ENCODE results near the gene NOCT.
"Not testable (repeated sequence)": the region's sequence is repeated elsewhere in the genome, so short reads cannot be mapped to it uniquely, and the experiment has no call there.

Gene NOCT

DNA sequence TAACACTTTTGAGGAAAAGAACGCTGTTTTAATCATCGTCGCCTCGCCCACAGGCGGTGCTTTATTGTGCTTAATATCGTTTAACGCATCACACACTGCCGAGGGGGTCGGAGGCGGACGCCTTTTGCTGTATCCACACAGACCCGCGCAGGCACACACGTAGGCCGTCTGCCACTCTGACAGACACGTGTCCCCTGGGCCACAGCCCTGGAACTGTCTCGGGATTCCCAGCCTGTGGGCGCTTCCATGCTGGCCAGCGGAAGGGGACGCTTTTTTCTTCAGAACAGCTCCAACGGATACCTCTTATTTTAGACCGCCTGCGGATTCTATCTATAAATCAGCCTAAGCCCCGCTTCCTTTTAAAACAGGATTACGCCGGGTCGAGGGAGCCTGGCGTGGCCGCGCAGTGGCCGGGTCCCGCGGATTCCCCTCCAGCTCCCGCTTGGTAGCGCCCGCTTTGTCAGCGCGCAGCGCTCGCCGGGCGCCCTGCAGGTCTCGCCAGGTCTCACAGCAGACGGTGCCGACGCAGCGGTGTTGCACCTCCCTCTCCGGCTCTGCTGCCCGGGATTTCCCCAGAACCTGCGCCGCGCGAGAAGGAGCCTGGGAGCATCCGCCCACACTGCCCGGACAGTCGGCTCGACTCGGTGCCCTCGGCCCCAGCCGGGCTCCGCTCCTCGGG, at the start of gene NOCT:
NOCT (plus strand) TSS at position 513 of the 679 bp plus-strand sequence. CDS start 201 bp downstream, outside the sequence.
- peak; percentile 76 for DNase-seq (ENCODE audit: low read depth)

DNA sequence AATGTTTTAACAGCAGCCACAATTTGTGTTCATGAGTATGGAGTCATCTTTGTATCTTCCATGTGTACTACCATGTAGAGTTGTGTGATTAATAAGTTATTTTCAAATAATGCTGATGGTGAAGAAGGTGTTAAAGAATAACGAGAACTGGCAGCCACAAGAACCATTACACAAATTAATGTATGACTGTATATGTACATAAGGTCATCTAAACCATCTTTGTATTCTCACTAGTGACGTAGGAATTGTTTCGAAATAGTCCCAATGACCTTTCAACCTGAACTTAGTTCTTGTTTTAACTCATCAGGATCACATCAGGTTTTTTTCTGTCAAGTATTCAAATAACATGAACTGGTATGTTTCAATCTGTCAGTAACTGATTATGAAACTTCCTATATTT, 48.3 kb upstream of the NOCT start:
- DNase-seq (ENCODE audit: low read depth) = no peak

DNA sequence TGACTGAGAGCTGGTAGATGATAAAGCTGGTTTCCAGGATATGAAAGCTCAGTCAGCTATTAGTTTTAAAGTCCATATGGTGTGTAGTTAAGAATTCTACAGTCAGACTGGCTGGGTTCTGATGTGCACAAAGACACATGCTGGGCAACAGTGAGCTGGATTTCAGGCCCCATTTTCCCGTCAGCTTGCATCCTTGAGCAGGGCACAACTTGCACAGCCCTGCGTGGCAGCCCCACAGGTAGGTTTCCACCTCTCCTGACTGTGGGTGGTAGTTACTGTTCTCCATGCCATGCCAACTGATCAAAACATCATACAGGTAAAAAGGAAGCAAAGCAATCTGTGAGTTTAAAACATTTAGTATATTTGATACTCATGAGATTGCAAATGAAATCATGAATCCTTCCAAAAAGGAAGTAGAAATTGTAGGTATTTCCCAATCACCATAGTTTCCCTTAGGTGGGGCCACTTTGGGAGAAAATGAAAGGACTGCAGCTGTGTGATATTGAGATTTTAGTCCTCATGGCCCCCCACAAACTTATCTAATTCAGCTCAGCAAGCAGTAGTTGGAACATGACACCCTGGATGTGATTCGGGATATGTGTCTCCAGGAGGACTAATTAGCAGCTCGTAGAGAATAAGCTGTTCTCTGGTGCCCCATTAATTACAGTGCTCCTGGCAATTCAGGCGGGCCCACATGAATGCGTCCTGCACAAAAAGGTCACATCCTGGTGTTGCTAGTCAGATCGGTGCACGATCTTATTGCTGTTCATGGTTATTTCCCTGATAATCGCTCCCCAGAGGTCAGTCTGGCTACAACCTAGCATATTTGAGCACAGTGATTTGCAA, 42.4 kb upstream of the NOCT start:
- DNase-seq (ENCODE audit: low read depth) = no peak

DNA sequence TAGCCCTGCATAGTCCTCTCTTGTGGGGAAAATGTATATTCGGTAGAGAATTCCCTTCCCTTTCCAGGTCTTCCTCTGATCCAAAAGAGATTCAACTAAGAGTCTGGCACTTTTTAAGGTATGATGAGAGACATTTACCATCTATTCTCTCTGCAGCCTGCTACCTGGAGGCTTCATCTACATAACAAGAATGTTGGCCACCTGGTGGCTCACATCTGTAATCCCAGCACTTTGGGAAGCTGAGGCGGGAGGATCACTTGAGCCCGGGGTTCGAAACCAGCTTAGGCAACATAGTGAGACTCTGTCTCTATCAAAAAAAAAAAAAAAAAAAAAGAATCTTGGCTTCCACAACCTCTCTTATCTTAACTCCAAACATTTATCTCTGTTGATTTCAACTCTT, 40.4 kb upstream of the NOCT start:
- no peak for DNase-seq (ENCODE audit: low read depth)

GRCh38 chr4:138976526-138976925, 39.1 kb upstream of the NOCT start:
- DNase-seq (ENCODE audit: low read depth) = no peak

GRCh38 chr4:138977524-138977923, 38.1 kb upstream of the NOCT start:
- DNase-seq (ENCODE audit: low read depth) = no peak

GRCh38 chr4:138978028-138978585, 37.5 kb upstream of the NOCT start:
- DNase-seq (ENCODE audit: low read depth) = no peak

DNA sequence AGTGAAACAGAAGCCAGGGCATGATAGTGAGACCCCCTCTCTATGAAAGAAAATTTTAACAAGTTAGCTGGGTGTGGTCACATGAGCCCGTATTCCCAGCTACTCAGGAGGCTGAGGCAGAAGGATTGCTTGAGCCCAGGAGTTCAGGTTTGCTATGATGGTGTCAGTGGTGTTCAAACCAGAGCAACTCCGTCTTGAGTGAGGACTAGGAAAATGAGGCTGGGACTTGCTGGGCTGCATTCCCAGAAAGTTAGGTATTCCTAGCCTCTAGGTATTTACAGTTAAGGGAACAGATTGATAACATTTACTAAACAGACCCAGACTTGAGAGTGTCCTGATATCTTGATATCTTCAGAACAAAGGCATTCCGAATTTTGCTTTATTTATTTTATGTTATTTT, 37.0 kb upstream of the NOCT start:
- no peak for DNase-seq (ENCODE audit: low read depth)

DNA sequence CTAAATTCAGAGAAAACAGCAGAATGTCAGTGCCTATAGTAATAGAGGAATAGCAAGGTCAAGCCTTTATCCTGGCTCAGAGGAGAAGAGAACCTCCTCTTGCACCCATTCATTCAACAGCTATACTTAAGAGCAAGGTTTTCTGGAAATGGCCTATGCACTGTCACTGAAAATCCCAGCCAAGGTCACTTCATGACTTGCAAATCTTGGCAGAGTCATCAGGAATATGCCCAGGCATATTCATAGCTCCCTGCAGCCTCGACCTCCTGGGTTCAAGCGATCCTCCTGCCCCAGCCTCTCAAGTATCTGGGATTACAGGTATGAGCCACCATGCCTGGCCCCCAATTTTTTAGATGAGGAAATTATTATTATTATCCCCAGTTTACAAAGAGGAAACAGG, 35.8 kb upstream of the NOCT start:
- DNase-seq (ENCODE audit: low read depth) = no peak

- no peak for DNase-seq (ENCODE audit: low read depth)
Measured at GRCh38 chr4:138981930-138982390, 33.6 kb upstream of the NOCT start.

- DNase-seq (ENCODE audit: low read depth) = no peak
Measured at GRCh38 chr4:138982754-138983153, 32.8 kb upstream of the NOCT start.

DNA sequence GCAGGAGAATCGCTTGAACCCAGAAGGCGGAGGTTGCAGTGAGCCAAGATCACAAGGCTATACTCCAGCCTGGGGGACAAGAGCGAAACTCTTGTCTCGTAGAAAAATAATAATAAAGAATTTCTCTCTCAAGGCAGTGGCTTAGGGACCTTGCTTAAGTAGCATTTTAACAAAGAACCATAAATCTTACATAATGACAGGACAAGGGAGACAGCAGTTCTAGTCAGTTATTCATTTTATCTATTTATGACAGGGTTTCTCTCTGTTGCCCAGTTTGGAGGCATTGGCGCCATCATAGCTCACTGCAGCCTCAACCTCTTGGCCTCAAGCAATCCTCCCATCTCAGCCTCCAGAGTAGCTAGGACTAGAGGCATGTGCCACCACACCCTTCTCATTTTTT, 31.9 kb upstream of the NOCT start:
- DNase-seq (ENCODE audit: low read depth) = no peak

GRCh38 chr4:138984647-138985046, 30.9 kb upstream of the NOCT start:
- DNase-seq (ENCODE audit: low read depth) = no peak

GRCh38 chr4:138992676-138993075, 22.9 kb upstream of the NOCT start:
- DNase-seq (ENCODE audit: low read depth) = no peak

- no peak for DNase-seq (ENCODE audit: low read depth)
Measured at GRCh38 chr4:138996090-138996489, 19.5 kb upstream of the NOCT start.

DNA sequence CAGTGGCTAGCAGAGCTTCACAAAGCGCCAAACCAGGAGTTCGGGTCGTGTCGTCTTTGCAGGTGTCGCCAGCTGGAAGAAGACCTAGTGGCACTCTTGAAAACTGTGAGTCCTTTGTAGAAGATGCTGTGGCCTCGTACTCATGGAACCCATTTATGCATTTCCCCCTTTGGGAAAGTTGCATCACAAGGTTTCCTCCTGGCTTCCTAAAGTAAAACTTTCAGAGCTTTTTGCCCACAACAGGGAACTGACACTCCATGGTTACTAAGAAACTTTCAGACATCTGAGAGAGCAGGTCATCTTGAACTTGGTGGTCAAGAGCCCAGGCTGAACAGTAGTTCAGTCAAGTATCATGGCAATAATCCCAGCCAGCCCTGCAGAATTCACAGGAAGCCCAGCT, 15.9 kb upstream of the NOCT start:
- DNase-seq (ENCODE audit: low read depth) = no peak

DNA sequence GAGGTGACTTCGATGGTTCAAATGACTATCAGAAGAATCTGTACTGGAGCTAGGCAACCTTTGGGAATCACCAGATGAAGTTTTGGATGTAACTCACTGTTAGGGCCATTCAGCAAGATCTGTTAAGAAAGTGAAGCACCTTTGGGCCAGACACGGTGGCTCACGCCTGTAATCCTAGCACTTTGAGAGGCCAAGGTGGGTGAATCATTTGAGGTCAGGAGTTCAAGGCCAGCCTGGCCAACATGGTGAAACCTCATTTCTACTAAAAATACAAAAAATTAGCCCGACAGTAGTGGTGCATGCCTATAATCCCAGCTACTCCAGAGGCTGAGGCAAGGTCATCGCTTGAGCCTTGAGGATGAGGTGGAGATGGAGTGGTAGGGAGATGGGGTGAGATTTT, 15.4 kb upstream of the NOCT start:
- not testable (repeated sequence) for DNase-seq (ENCODE audit: low read depth)

- not testable (repeated sequence) for DNase-seq (ENCODE audit: low read depth)
Measured at GRCh38 chr4:139001430-139001829, 14.2 kb upstream of the NOCT start.

DNA sequence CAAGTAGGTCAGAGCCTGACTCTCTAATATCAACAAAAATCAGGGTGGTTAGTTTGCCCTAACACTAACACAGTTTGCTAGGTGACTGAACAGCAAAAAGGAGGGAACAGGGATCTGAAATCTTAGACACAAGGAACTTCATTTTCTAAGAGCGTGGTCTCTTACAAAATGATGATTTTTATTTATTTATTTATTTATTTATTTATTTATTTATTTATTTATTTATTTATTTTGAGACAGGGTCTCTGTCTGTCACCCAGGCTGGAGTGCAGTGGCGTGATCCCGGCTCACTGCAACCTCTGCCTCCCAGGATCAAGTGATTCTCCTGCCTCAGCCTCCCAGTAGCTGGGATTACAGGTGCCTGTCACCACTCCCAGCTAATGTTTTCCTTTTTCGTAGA, 11.9 kb upstream of the NOCT start:
- not testable (repeated sequence) for DNase-seq (ENCODE audit: low read depth)

DNA sequence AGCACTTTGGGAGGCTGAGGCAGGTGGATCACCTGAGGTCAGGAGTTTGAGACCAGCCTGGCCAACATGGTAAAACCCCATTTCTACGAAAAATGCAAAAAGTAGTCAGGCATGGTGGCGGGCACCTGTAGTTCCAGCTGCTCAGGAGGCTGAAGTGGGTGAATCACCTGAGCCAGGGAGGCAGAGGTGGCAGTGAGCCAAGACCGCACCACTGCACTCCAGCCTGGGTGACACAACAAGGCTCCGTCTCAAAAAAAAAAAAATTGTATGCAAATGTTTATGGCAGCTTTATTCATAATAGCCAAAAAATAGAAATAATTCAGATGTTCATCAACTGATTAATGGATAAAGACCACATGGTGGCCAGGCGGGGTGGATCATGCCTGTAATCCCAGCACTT, 9.8 kb upstream of the NOCT start:
- DNase-seq (ENCODE audit: low read depth) = no peak

GRCh38 chr4:139007640-139008039, 7.9 kb upstream of the NOCT start:
- no peak for DNase-seq (ENCODE audit: low read depth)

DNA sequence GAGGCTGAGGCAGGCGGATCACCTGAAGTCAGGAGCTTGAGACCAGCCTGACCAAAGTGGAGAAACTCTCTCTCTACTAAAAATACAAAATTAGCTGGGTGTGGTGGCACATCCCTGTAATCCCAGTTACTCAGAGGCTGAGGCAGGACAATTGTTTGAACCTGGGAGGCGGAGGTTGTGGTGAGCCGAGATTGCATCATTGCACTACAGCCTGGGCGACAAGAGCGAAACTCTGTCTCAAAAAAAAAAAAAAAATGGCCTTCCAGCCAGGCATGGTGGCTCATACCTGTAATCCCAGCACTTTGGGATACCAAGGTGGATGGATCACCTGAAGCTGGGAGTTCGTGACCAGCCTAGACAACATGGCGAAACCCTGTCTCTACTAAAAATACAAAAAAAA, 7.3 kb upstream of the NOCT start:
- not testable (repeated sequence) for DNase-seq (ENCODE audit: low read depth)

DNA sequence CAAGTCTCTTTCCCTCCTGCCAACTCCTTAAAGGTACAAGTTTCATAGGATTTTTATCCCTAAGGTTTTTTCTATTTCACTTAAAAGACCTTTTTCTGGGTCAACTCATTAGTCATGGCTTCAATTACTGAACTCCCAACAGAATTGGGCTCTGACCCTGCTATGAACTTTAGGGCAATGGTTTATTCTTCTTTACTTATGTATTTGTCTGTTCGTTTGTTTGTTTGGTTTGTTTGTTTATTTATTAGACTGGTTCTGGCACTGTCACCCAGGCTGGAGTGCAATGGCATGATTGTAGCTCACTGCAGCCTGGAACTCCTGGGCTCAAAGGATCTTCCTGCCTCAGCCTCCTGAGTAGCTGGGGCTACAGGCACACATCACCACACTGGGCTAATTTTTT, 5.9 kb upstream of the NOCT start:
- no peak for DNase-seq (ENCODE audit: low read depth)
